ENCODE results near the gene ELK3.

ELK3 gene

GRCh38 chr12:96193725-96194575 is at the start of gene ELK3:
TSS of gene ELK3 (plus strand) at chr12:96194375.
- TF ChIP-seq CTCF (IDR thresholded peaks at IDR 0.05; ENCODE audit: extremely low read depth, insufficient read depth, missing control alignments), result no peak
- in situ Hi-C loops (cut with MboI; ENCODE audit: low pct_unique_long_range_greater_than_20kb, low sequenced_read_pairs, unreplicated experiment), result no loop called here
- DNase-seq (ENCODE audit: low spot score), result peak; percentile 78

- no peak for DNase-seq (ENCODE audit: low spot score)
- no peak for TF ChIP-seq CTCF (IDR thresholded peaks at IDR 0.05; ENCODE audit: extremely low read depth, insufficient read depth, missing control alignments)
- in situ Hi-C loops (cut with MboI; ENCODE audit: low pct_unique_long_range_greater_than_20kb, low sequenced_read_pairs, unreplicated experiment), result no loop called here
Measured at GRCh38 chr12:96146747-96147146, 47.4 kb upstream of the ELK3 start.

GRCh38 chr12:96150442-96150841 is 43.7 kb upstream of the ELK3 start:
- no peak for DNase-seq (ENCODE audit: low spot score)
- in situ Hi-C loops (cut with MboI; ENCODE audit: low pct_unique_long_range_greater_than_20kb, low sequenced_read_pairs, unreplicated experiment), result no loop called here
- no peak for TF ChIP-seq CTCF (IDR thresholded peaks at IDR 0.05; ENCODE audit: extremely low read depth, insufficient read depth, missing control alignments)

- no peak for TF ChIP-seq CTCF (IDR thresholded peaks at IDR 0.05; ENCODE audit: extremely low read depth, insufficient read depth, missing control alignments)
- in situ Hi-C loops (cut with MboI; ENCODE audit: low pct_unique_long_range_greater_than_20kb, low sequenced_read_pairs, unreplicated experiment), result no loop called here
- DNase-seq (ENCODE audit: low spot score), result no peak
Measured at GRCh38 chr12:96152164-96152563, 42.0 kb upstream of the ELK3 start.

GRCh38 chr12:96153131-96153725 is 40.9 kb upstream of the ELK3 start:
- TF ChIP-seq CTCF (IDR thresholded peaks at IDR 0.05; ENCODE audit: extremely low read depth, insufficient read depth, missing control alignments), result no peak
- in situ Hi-C loops (cut with MboI; ENCODE audit: low pct_unique_long_range_greater_than_20kb, low sequenced_read_pairs, unreplicated experiment), result no loop called here
- no peak for DNase-seq (ENCODE audit: low spot score)

GRCh38 chr12:96155181-96155580 is 39.0 kb upstream of the ELK3 start:
- DNase-seq (ENCODE audit: low spot score), result no peak
- TF ChIP-seq CTCF (IDR thresholded peaks at IDR 0.05; ENCODE audit: extremely low read depth, insufficient read depth, missing control alignments), result no peak
- in situ Hi-C loops (cut with MboI; ENCODE audit: low pct_unique_long_range_greater_than_20kb, low sequenced_read_pairs, unreplicated experiment), result no loop called here

Measured in GM13977 (cell line).